GM10248 (cell line): Measurements from ENCODE around the gene CTH.

Source experiments
- CTCF ChIA-PET: fragments of 300-600 bp; sonication (Branson Sonifier 250); formaldehyde crosslinking; extraction: SDS; loops from one replicate; lab custom pipeline; 2021; ENCODE audit warnings: antibody characterized with exemption; lab: Yijun Ruan, JAX
- POLR2A ChIA-PET: fragments of 350-650 bp; sonication (Branson Sonifier 250); formaldehyde crosslinking; extraction: SDS; loops from one replicate; lab custom pipeline; 2020; ENCODE audit warnings: antibody characterized with exemption; lab: Yijun Ruan, JAX
- DNase-seq: peaks from one replicate; pipeline ENCODE4 v3.0.0; 2012; ENCODE audit errors: extremely low spot score
- TF ChIP-seq, protein P1 (sequence below): IDR thresholded peaks from 2 replicates; pipeline ENCODE4 v1.5.1; 2012; ENCODE audit warnings: mild to moderate bottlenecking, low read depth; ENCODE audit errors: extremely low read depth, missing control alignments, control extremely low read depth

The CTH gene

GRCh38 chr1:70487910-70488665 is 77.0 kb downstream of the CTH start:
- TF ChIP-seq, protein P1, sequence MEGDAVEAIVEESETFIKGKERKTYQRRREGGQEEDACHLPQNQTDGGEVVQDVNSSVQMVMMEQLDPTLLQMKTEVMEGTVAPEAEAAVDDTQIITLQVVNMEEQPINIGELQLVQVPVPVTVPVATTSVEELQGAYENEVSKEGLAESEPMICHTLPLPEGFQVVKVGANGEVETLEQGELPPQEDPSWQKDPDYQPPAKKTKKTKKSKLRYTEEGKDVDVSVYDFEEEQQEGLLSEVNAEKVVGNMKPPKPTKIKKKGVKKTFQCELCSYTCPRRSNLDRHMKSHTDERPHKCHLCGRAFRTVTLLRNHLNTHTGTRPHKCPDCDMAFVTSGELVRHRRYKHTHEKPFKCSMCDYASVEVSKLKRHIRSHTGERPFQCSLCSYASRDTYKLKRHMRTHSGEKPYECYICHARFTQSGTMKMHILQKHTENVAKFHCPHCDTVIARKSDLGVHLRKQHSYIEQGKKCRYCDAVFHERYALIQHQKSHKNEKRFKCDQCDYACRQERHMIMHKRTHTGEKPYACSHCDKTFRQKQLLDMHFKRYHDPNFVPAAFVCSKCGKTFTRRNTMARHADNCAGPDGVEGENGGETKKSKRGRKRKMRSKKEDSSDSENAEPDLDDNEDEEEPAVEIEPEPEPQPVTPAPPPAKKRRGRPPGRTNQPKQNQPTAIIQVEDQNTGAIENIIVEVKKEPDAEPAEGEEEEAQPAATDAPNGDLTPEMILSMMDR = peak; percentile 65
- ChIA-PET POLR2A (no interaction called here), CTCF (interaction anchor here (1.1 to 1.6 kb wide), 5 partner anchors 7 to 355 kb away, joined by 3 to 9 read pairs (median 3); no protein-coding TSS in a partner anchor)
- peak; percentile 48 for DNase-seq
